Lung (tissue), 12 donors: ENCODE data around the gene FHL2. TPM values are rescaled to one million over a fixed set of nuclear protein-coding genes. Genes with fewer than 3 reads are reported as not detected.
A peak's percentile ranks its signal among the peaks of the same experiment; 100 is the strongest.

ENCODE experiments used
- ATAC-seq: fragments of 200-7000 bp; cut with Tn5 transposase; one replicate; pipeline ENCODE4 v1.9.1; 2020; ENCODE audit warnings: moderate number of reproducible peaks; ENCODE audit not compliant: insufficient read depth, low FRiP score
- DNase-seq, 3 donors: peaks; one replicate each; pipeline ENCODE4 v3.0.0-alpha.2; 2013 to 2017
- H3K27ac ChIP-seq, 2 donors: one replicate each; pipeline ENCODE4 v1.5.1; 2013; ENCODE audit warnings: mild to moderate bottlenecking in 2 of 2, moderate library complexity in 2 of 2, control low read depth in 1 of 2, inconsistent platforms in 1 of 2, low read depth in 1 of 2, low read length in 1 of 2
- H3K27me3 ChIP-seq, 3 donors: one replicate each; pipeline ENCODE4 v1.5.1; 2013; ENCODE audit warnings: low read length in 2 of 3; ENCODE audit not compliant: control insufficient read depth in 3 of 3, insufficient read depth in 3 of 3
- H3K36me3 ChIP-seq, 4 donors: one replicate each; pipeline ENCODE4 v1.5.1; 2013; ENCODE audit warnings: low read length in 4 of 4, mild to moderate bottlenecking in 1 of 4, moderate library complexity in 1 of 4; ENCODE audit not compliant: control insufficient read depth in 4 of 4, insufficient read depth in 4 of 4
- H3K4me1 ChIP-seq, 5 donors: one replicate each; pipeline ENCODE4 v1.5.1; 2013; ENCODE audit warnings: low read length in 5 of 5, mild to moderate bottlenecking in 2 of 5, moderate library complexity in 1 of 5; ENCODE audit not compliant: control insufficient read depth in 5 of 5, insufficient read depth in 5 of 5
- H3K4me3 ChIP-seq: one replicate; pipeline ENCODE4 v1.5.1; 2013; ENCODE audit warnings: mild to moderate bottlenecking, control low read depth, moderate library complexity
- H3K9ac ChIP-seq, 2 donors: one replicate each; pipeline ENCODE4 v1.5.1; 2013; ENCODE audit warnings: low read length in 2 of 2, control low read depth in 1 of 2; ENCODE audit not compliant: insufficient read depth in 1 of 2
- H3K9me3 ChIP-seq, 4 donors: one replicate each; pipeline ENCODE4 v1.5.1; 2013; ENCODE audit warnings: low read length in 3 of 4, mild to moderate bottlenecking in 1 of 4, moderate library complexity in 1 of 4; ENCODE audit not compliant: control insufficient read depth in 4 of 4, insufficient read depth in 3 of 4
- WGBS, 2 donors: extraction: QIAGEN DNeasy Blood & Tissue Kit; methylation state at CpG; one replicate each; pipeline ENCODE4 v1.1.7; 2013; 5-methylcytosine and 5-hydroxymethylcytosine counted together
- polyA plus RNA-seq, 2 donors: library from polyadenylated mRNA; stranded (reverse); fragments of 200-250 nt; gene quantifications; one replicate each; pipeline ENCODE4 v1.2.1, GENCODE V29; 2013
- total RNA-seq, 2 donors: library from RNA; depleted of rRNA in 1 of 2; stranded (reverse); fragments of >200 nt in 1 of 2; gene quantifications; one replicate each; pipeline ENCODE4 v1.2.1, GENCODE V29; 2014 to 2021
- TF ChIP-seq, protein P1 (sequence below): IDR thresholded peaks from 2 replicates; pipeline ENCODE4 v1.5.1; 2012; ENCODE audit warnings: mild to moderate bottlenecking; ENCODE audit errors: control extremely low read depth, extremely low read depth
- donor health status: control.
- donor health status: control.
- donor health status: Bipolar disorder and iron deficiency.
- donor health status: healthy.
- donor health status: DM: yes; HTN: yes; CAD: no.

FHL2 gene
- total and polyA plus RNA-seq, 4 donors: 6.6 to 12.8 (median 8.7) TPM

DNA sequence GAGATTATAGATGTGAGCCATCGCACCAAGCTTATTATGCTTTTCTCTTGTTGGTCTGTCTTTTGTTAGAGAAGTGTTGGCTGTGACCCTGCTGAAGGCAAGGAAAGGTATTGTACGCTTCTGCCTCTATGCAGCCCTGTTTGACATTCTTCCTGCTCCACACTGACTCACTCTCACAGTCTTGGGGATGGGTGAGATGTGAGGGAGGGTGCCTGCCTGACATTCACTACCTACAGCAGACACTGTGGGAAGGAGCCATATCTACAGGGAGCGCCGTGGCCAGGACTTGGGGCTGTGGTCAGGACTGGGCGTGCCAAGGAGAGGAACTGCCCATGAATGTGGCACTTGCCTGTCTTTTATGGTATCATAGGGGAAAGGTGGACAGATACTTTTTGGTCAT, 43.9 kb upstream of the FHL2 start:
- TF ChIP-seq, protein P1, sequence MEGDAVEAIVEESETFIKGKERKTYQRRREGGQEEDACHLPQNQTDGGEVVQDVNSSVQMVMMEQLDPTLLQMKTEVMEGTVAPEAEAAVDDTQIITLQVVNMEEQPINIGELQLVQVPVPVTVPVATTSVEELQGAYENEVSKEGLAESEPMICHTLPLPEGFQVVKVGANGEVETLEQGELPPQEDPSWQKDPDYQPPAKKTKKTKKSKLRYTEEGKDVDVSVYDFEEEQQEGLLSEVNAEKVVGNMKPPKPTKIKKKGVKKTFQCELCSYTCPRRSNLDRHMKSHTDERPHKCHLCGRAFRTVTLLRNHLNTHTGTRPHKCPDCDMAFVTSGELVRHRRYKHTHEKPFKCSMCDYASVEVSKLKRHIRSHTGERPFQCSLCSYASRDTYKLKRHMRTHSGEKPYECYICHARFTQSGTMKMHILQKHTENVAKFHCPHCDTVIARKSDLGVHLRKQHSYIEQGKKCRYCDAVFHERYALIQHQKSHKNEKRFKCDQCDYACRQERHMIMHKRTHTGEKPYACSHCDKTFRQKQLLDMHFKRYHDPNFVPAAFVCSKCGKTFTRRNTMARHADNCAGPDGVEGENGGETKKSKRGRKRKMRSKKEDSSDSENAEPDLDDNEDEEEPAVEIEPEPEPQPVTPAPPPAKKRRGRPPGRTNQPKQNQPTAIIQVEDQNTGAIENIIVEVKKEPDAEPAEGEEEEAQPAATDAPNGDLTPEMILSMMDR: no peak
- Histone ChIP-seq H3K9ac (no peak overlapping the region), H3K4me3 (no peak overlapping the region), H3K4me1 (peaks cover 0 to 14% (median 0%) of the 10 kb centered on the region in 5 donors), H3K9me3 (no peaks in the 10 kb centered on the region), H3K36me3 (no peaks in the 10 kb centered on the region), H3K27me3 (peaks cover 0 to 2% (median 0%) of the 10 kb centered on the region in 3 donors), H3K27ac (no peak overlapping the region)
- ATAC-seq (no peak), DNase-seq (no peak)
- 96 to 97% methylated on average over 5 of the region's 5 CpGs for WGBS, 2 donors

DNA sequence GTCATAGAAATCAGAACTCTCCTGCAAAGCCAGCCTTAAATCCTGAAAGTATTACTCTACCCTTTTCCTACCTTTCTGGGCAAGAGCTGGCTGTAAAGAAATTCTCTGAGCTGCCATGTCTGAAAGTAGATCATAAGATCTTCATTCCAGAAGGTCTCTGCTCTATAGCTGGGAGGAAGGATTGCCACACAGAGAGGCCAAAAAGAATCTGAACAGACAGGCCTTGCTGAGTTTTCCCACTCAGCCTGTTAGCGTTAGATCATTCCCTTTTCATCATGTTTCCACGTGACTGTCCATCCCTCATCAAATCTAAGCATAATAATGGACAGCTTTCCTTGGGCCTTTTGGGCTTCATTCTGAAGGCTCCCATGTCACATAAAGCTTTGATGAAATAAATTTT, 43.2 kb upstream of the FHL2 start:
- H3K27ac ChIP-seq: no peak overlapping the region
- TF ChIP-seq, protein P1: no peak
- no peak overlapping the region for H3K4me3 ChIP-seq
- ATAC-seq: no peak
- H3K9me3 ChIP-seq: no peaks in the 10 kb centered on the region
- H3K4me1 ChIP-seq: peaks cover 0 to 15% (median 0%) of the 10 kb centered on the region in 5 donors
- H3K9ac ChIP-seq: no peak overlapping the region
- no peaks in the 10 kb centered on the region for H3K36me3 ChIP-seq
- DNase-seq: no peak
- 92 to 93% methylated on average over 2 of the region's 2 CpGs for WGBS, 2 donors
- peaks cover 0 to 1% (median 0%) of the 10 kb centered on the region in 3 donors for H3K27me3 ChIP-seq

DNA sequence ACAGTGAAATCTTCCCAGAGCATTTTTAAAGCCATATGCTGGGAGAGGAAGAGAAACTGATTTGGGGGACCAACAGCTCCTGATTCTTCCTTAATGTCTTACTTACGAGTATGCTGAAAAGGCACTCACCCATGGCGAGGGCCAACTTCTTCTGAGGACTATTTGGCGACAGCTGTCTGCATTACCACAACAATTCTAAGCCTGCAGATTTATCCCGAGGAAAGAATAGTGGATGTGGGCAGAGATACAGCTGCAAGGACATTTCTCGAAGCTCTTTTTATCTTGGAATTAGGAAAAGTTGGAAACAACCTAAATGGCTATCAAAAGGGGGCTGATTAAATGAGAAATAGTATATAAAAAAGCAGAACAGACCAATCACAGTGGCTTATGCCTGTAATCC, 40.3 kb upstream of the FHL2 start:
- DNase-seq (no peak), ATAC-seq (no peak)
- H3K27ac ChIP-seq: peak overlapping the region in 1 of 2 donors; percentile 37
- no peaks in the 10 kb centered on the region for H3K27me3 ChIP-seq
- TF ChIP-seq, protein P1: no peak
- peaks cover 0 to 15% (median 0%) of the 10 kb centered on the region in 5 donors for H3K4me1 ChIP-seq
- no peak overlapping the region for H3K9ac ChIP-seq
- no peak overlapping the region for H3K4me3 ChIP-seq
- H3K9me3 ChIP-seq: no peaks in the 10 kb centered on the region
- H3K36me3 ChIP-seq: no peaks in the 10 kb centered on the region
- WGBS, 2 donors: 72 to 83% methylated on average over 5 of the region's 5 CpGs
